Right renal cortex interstitium (tissue), 3 donors: Measurements from ENCODE around the gene UNC45B. TPM values are rescaled to one million over a fixed set of nuclear protein-coding genes. Genes with fewer than 3 reads are reported as not detected.
"Not testable (repeated sequence)": the region's sequence is repeated elsewhere in the genome, so short reads cannot be mapped to it uniquely, and the experiment has no call there.

Experiments
- DNase-seq, 3 donors: peaks; one replicate each; pipeline ENCODE4 v3.0.0-alpha.2; 2013; ENCODE audit warnings: low read depth in 3 of 3, low spot score in 2 of 3
- polyA plus RNA-seq, 3 donors: library from polyadenylated mRNA; unstranded; fragments of 120-200 nt; gene quantifications; one replicate each; pipeline ENCODE4 v1.2.1, GENCODE V29; 2013; ENCODE audit not compliant: insufficient read length in 3 of 3

Gene UNC45B
- polyA plus RNA-seq, 3 donors: 0.21 to 0.27 (median 0.25) TPM

GRCh38 chr17:35167666-35168065 lies 20.0 kb downstream of the UNC45B start:
- DNase-seq: no peak

GRCh38 chr17:35169835-35170363 lies 22.3 kb downstream of the UNC45B start:
- no peak for DNase-seq

GRCh38 chr17:35170968-35171771 lies 23.6 kb downstream of the UNC45B start:
- DNase-seq: no peak

GRCh38 chr17:35171834-35172233 lies 24.2 kb downstream of the UNC45B start:
- no peak for DNase-seq

- DNase-seq: not testable (repeated sequence)
Observed at GRCh38 chr17:35172321-35172720, 24.7 kb downstream of the UNC45B start.

- DNase-seq: no peak
Observed at GRCh38 chr17:35174835-35175334, 27.3 kb downstream of the UNC45B start.

- DNase-seq: no peak
Observed at GRCh38 chr17:35175638-35176415, 28.2 kb downstream of the UNC45B start.

GRCh38 chr17:35176897-35177296 lies 29.3 kb downstream of the UNC45B start:
- DNase-seq: no peak

GRCh38 chr17:35179379-35179778 lies 31.8 kb downstream of the UNC45B start:
- DNase-seq: not testable (repeated sequence)

- no peak for DNase-seq
Observed at GRCh38 chr17:35183332-35183731, 35.7 kb downstream of the UNC45B start.

GRCh38 chr17:35184274-35184673 lies 36.7 kb downstream of the UNC45B start:
- no peak for DNase-seq

- DNase-seq: no peak
Observed at GRCh38 chr17:35185849-35186248, 38.2 kb downstream of the UNC45B start.

GRCh38 chr17:35187481-35187880 lies 39.9 kb downstream of the UNC45B start:
- DNase-seq: no peak

- DNase-seq: no peak
Observed at GRCh38 chr17:35188111-35188510, 40.5 kb downstream of the UNC45B start.

- no peak for DNase-seq
Observed at GRCh38 chr17:35189291-35189690, 41.7 kb downstream of the UNC45B start.

GRCh38 chr17:35191001-35191695 lies 43.5 kb downstream of the UNC45B start:
- DNase-seq: no peak

GRCh38 chr17:35192708-35193107 lies 45.1 kb downstream of the UNC45B start:
- DNase-seq: no peak

- not testable (repeated sequence) for DNase-seq
Observed at GRCh38 chr17:35194001-35194400, 46.4 kb downstream of the UNC45B start, which contains the start of gene SLC35G3. Gene SLC35G3 (minus strand): TSS chr17:35194393. CDS start chr17:35194307, 86 bp downstream.

GRCh38 chr17:35195062-35195461 lies 47.4 kb downstream of the UNC45B start:
- DNase-seq: not testable (repeated sequence)

GRCh38 chr17:35202582-35202981 lies 55.0 kb downstream of the UNC45B start:
- not testable (repeated sequence) for DNase-seq

GRCh38 chr17:35210741-35211140 lies 63.1 kb downstream of the UNC45B start:
- no peak for DNase-seq
